NK-92 treated with Interleukin-12 subunit alpha and Interleukin-12 subunit beta, amount 100 ng/mL, for 24 hours (cell line): ENCODE data around the gene LSM14B.
"Not testable (repeated sequence)": the region's sequence is repeated elsewhere in the genome, so short reads cannot be mapped to it uniquely, and the experiment has no call there.

Source experiments
- DNase-seq: peaks from one replicate; lab custom pipeline; 2025; lab: John Stamatoyannopoulos, UW

The LSM14B gene

GRCh38 chr20:62112368-62112767 is 9.9 kb upstream of the LSM14B start:
- DNase-seq: no peak

- DNase-seq: no peak
Measured at GRCh38 chr20:62114894-62115293, 7.4 kb upstream of the LSM14B start.

- not testable (repeated sequence) for DNase-seq
Measured at GRCh38 chr20:62115800-62116407, 6.4 kb upstream of the LSM14B start.

DNA sequence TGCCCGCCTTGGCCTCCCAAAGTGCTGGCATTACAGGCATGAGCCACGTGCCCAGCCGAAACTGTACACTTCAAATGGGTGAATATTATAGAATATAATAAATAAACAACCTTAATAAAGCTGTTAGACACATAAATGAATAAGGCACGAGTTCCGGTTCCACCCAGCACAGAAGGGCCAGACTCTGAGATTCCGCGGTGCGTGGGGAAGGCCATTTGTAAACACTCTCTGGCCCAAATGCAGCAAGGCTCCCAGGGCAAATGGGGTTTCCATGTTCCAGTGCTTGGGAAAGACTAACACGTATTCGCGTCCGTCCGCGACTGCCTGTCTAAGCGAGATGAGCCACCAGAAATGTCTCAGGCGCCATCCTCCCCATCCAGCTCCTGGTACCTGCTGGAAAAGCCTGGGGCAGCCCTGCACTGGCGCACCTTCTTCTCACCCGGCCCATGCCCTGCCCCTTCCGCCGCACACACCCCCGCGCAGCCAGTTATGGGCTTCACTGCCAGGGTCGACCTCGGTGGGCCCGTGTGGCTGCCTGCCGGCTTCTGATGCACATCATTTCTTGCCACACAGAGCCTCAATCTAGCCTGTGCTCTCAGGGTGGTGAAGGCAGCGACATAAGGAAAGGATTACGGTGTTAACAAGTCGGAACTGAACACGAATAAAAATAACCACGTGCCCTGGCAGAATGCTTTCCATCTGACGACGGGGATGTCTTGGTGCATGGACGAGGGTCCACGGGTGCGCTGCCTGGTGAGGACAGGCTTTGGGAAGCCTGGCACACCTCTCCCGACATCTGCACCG is 5.5 kb upstream of the LSM14B start:
- DNase-seq: no peak

DNA sequence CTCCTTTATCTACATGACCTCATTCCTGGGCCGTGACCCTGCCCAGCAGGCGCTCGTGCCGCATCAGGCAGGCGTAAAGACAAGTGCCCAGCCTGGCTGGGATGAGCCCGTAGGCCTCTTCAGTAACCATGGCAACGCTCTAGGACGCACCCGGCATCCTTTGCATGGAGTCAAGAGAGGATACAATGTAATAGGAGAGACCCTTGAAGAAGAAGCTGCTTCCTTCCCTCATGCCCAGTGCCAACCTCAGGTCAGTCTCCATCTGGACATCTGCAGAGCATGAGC is 5.0 kb upstream of the LSM14B start:
- DNase-seq: no peak

- peak; percentile 75 for DNase-seq
Measured at GRCh38 chr20:62117658-62118057, 4.6 kb upstream of the LSM14B start.

DNA sequence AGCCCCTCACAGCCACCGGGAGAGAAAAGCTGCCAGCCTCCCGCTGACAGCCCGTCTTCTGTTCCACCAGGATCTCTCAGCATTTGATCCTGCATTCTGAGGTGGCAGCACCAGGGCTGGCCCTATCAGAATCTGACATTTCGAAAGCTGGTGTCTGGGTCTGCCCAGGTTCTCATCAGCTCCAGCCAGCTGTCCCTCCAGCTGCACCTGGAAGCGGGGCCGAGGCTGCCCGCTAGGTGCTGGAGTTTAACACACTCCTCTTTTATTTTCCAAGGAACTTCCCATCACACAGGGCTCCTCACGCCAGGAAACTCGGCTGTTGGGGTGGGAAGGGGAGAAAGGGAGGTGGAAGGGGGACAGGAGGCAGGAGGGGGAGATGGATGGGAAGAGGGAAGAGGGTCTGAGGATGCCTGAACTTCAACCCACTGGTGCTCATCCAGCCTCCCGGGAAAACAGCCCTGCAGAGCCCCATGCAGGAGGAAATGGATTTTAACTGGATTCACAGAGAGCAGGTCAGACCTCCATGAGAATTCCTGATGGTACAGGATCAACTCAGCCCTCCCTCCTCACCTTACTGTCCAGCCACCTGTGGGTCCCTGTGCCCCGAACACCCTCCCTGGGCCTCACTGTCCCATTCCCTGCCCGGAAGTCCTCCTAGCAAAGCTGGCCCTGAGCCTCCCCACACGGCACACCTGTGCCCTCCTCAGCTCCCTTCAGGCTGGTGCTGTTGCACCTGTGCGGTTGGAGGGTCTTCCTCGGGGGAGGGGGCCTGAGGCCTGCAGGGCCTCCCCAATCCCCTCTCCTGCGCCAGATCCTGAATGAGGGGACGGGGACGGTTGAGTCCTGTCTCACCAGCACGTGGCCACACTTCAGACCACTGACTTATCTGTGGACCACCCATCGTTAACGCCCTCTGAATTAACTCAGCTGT is 3.9 kb upstream of the LSM14B start:
- DNase-seq: no peak

- no peak for DNase-seq
Measured at GRCh38 chr20:62119115-62119514, 3.2 kb upstream of the LSM14B start.

DNA sequence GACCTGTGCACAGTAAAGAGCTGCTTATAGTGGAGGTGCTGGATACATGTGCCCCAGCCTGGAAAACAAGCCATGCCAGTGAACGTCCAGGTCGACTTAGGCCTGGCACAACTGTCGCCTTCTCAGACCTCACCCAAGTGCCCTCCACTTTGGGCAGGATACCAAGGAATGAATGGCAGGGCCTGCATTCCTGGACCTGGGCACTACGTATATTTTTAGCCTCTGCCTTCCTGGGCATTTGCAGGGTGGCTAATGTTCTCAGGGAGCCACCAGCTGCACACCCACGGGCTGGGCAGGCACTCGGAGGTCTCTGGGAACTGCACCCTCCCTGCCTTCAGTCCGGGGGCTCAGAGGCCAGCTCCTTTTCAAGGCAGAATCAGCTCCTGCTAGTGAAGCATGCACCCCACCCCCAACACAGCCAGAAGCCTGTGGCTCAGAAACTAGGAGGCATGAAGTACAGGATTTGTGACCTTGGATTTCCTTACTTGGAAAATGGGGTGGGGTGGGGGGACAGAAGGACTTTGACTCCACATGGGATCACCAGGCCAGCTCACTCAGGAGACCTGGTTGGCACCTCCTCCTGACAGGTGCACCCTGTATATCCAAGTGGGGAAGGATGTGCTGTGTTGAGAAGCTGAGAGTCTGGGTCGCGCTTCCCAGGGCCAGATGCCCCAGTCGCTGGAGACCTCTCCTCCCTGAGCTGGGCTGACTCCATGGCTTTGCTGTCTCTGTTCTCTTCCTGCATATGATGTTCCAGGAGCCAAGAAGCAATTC is 2.5 kb upstream of the LSM14B start:
- DNase-seq: no peak

GRCh38 chr20:62120365-62120762 is 1.9 kb upstream of the LSM14B start:
- DNase-seq: no peak

DNA sequence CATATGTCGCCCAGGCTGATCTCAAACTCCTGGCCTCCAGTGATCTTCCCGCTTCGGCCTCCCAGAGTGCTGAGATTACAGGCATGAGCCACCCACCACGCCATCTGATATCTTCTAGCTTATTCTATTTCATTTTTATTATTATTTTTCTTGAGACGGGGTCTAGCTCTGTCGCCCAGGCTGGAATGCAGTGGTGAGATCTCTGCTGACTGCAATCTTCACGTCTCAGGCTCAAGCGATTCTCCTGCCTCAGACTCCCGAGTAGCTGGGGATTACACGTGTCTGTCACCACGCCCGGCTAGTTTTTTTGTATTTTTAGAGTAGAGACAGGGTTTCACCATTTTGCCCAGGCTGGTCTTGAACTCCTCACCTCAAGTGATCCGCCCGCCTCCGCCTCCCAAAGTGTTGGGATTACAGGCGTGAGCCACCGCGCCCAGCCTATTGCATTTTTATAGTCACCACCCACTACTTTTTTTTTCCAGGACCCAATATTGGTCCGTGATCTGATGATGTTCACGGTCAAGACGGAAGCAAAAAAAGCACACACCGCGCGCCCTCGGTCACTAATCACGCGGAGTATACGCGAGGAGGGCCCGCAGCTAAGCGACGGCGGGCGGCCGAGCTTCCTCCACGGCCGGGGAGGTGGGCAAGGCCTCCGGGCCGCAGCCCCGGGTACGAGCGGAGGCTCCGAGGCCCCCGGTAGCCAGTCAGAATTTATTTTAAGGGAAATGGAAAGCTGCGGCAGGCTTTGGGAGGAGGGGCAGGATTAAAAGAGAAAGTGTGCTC is 1.1 kb upstream of the LSM14B start:
- no peak for DNase-seq

DNA sequence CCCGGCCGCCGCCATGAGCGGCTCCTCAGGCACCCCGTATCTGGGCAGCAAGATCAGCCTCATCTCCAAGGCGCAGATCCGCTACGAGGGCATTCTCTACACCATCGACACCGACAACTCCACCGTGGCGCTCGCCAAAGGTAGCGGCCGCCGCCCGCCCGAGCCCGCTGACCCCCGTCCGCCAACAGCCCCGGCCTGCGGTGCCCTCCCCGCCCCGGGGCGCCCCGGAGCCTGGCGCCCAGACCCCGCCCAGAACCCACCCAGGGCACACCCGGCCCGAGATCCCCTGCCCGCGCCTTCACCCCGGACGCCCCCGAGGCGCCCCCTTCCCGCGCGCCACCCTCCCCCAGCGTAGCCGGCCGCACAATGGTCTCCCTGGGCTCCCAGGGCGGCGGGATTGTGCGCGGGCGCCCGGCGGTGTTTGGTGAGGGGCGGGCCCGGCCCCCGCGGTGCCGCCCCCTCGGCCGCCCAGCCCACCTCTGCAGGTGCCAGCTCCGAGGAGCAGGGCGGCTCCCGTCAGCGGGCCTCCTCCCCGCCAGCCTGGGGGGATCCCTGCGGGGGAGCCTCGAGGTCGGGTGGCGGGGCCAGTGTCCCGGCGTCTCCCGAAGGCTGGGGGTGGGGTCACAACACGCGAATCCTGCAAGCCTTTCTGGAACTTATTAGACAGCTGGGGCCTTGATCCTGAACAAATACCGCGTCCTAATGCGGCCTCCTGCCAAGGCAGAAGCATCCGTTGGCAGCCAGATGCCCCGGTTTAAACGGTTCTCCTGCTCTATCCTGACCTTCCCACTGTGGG is 577 bp downstream of the LSM14B start:
- DNase-seq: no peak

DNA sequence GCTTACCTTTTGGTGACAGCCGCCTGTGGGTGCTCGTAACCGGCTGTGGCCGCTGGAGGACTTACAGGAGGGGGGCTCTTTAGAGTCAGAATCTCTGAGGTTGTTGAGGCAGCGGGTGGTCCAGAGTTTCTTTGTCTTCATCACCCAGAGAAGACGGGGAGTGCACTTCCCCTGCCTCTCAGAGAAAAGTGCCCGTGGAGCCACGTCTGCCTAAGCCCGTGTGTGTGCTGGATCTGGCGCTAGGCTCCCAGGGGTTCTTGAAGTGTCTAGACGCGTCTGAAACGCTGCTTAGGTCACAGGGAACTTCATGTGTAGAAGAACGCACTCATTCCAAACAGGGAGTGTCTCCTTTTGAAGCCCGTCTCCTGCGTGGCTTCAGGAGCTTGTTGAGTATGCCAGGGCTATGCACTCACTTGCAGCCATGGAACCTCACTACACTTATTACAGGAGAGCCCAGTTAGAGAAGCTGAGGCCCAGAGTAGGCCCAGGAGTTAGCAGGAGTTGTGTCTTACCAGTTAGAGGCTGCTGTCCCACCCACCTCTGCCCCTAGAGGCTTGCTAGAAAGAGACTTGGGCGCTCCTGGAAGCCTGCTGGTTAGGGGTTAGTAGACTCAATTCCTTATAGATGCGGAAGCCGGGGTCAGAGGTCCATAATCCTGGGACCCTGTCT is 1.3 kb downstream of the LSM14B start:
- no peak for DNase-seq

DNA sequence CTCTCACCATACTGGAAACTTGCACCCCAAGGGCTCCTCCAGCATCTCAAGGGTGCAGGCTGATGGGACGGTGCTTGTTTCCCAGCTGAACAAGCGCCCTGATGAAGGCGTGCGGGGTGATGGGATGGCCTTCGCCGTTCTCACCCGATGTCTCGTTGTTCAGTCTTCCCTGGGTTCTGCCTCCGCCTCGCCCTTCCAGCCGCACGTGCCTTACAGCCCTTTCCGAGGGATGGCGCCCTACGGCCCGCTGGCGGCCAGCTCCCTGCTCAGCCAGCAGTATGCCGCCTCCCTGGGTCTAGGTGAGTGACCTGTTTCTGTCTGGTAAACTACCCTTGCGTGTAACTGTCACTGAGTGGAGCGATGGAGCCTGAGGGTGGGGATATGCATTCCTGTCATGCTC is 3.9 kb downstream of the LSM14B start:
- no peak for DNase-seq

DNA sequence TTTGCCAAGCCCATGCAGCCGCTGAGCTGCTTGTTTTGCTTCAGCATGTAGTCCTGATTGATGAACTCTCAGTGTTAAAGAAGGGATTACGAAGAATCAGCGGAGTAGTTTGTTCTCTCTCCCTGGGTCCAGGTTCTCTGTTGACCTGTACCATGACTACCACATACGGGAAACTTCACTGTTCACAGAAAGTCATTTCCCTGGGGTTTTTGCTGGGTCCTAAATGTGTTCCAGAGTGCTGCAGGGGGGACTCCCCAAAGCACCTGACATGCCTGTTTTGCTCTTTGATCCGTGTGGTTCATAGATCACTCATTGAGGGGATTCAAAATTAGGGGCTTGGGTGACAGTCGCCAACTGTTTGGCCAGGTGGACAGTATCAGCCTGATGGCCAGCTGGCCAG is 5.5 kb downstream of the LSM14B start:
- DNase-seq: no peak

DNA sequence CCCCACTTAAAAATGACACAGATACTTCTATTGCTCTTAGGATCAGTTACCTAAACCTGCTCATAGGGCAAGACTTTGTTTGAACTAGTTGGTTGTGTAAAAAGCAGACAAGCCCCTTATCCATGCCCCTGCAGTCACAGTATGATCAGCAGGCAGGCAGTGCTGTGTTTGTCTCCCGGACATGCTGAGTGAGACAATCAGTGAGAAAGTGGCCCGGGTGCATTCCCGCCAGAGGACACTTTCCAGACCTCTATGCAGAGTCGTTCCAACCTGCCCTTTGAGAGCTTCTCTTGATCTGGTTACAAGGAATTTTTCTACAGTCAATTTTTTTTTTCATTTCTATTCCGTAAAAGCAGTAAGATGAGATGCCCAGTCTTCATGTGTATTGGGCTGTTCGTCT is 6.2 kb downstream of the LSM14B start:
- DNase-seq: no peak

- DNase-seq: no peak
Measured at GRCh38 chr20:62129731-62130531, 7.7 kb downstream of the LSM14B start.

DNA sequence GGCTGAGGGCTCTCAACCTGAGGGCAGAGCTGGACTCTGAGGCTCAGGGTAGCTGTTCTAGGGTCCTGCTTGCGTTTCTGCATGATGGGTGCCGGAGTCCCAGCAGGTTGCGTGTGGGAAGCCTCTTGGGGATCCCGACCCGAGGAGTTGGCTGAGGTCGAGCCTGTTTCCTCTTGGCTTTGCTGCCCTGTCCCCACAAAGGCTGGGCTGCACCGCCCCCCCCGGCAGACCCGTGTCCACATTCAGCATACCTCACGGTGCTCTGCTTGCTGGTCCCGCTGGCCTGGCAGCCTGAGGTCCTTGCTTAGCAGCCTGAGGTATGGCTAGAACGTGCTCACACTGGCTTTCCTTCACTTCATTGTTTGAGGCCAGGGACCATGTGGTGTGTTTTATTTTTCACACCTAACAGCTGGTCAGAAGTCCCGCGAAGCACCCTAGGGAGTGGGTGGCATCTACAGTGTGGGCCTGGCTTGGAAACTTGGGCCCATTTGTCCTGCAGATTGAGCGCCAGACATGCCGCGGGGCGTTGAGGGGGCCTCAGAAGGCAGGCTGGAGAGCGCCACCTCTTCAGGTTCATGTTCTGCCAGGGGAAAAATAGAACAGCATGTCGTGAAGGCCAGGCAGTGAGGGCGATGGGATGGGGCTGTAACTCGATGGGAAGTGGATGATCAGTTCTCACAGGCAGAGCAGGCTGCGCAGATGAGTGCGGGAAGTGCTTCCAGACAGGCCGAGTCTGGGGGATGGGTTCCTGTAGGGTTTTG is 9.5 kb downstream of the LSM14B start:
- DNase-seq: no peak
